Stimulated activated CD4-positive, alpha-beta T cell treated with anti-CD3 and anti-CD28 coated beads, Interleukin-2, amount 100 ng/mL, for 4 hours (primary cell): ENCODE results near the gene RASSF6.
"Not testable (repeated sequence)": the region's sequence is repeated elsewhere in the genome, so short reads cannot be mapped to it uniquely, and the experiment has no call there.

Experiments used
- DNase-seq: peaks from one replicate; pipeline ENCODE4 v3.0.0-alpha.2; 2020; ENCODE audit warnings: low read depth

RASSF6 gene

GRCh38 chr4:73620115-73620792 is at the start of gene RASSF6:
Gene RASSF6 (minus strand): TSS chr4:73620436. CDS start chr4:73611795, 8,641 bp downstream.
- DNase-seq: no peak

- DNase-seq: no peak
Measured at GRCh38 chr4:73669410-73670183, 49.4 kb upstream of the RASSF6 start.

- no peak for DNase-seq
Measured at GRCh38 chr4:73668782-73669201, 48.6 kb upstream of the RASSF6 start.

- DNase-seq: not testable (repeated sequence)
Measured at GRCh38 chr4:73665924-73666323, 45.7 kb upstream of the RASSF6 start.

GRCh38 chr4:73664470-73664869 is 44.2 kb upstream of the RASSF6 start:
- no peak for DNase-seq

- no peak for DNase-seq
Measured at GRCh38 chr4:73663576-73663975, 43.3 kb upstream of the RASSF6 start.

GRCh38 chr4:73662709-73663546 is 42.7 kb upstream of the RASSF6 start:
- DNase-seq: no peak

GRCh38 chr4:73661646-73662119 is 41.4 kb upstream of the RASSF6 start:
- DNase-seq: no peak

GRCh38 chr4:73660808-73661207 is 40.6 kb upstream of the RASSF6 start:
- no peak for DNase-seq

- no peak for DNase-seq
Measured at GRCh38 chr4:73653695-73654106, 33.5 kb upstream of the RASSF6 start.

GRCh38 chr4:73650250-73650649 is 30.0 kb upstream of the RASSF6 start:
- no peak for DNase-seq

- no peak for DNase-seq
Measured at GRCh38 chr4:73648478-73648877, 28.2 kb upstream of the RASSF6 start.

GRCh38 chr4:73646117-73646516 is 25.9 kb upstream of the RASSF6 start:
- DNase-seq: no peak

- no peak for DNase-seq
Measured at GRCh38 chr4:73631565-73632226, 11.5 kb upstream of the RASSF6 start.

GRCh38 chr4:73628834-73629233 is 8.6 kb upstream of the RASSF6 start:
- DNase-seq: not testable (repeated sequence)

GRCh38 chr4:73621357-73621756 is 1.1 kb upstream of the RASSF6 start:
- DNase-seq: no peak

GRCh38 chr4:73619346-73619745 is 890 bp downstream of the RASSF6 start:
- DNase-seq: no peak

- no peak for DNase-seq
Measured at GRCh38 chr4:73617256-73617655, 3.0 kb downstream of the RASSF6 start.

GRCh38 chr4:73615613-73616012 is 4.6 kb downstream of the RASSF6 start:
- DNase-seq: no peak

GRCh38 chr4:73614311-73614867 is 5.8 kb downstream of the RASSF6 start:
- no peak for DNase-seq

GRCh38 chr4:73613130-73613529 is 7.1 kb downstream of the RASSF6 start:
- DNase-seq: no peak

GRCh38 chr4:73612032-73612431 is 8.2 kb downstream of the RASSF6 start:
- DNase-seq: no peak
